CD8-positive, alpha-beta memory T cell (primary cell): ENCODE results near the gene PSMC1. TPM values are rescaled to one million over a fixed set of nuclear protein-coding genes. Genes with fewer than 3 reads are reported as not detected.

ENCODE experiments used
- CTCF ChIA-PET: fragments of 350-600 bp; sonication (Branson Sonifier 250); formaldehyde crosslinking; loops from one replicate; lab custom pipeline; 2021; ENCODE audit warnings: antibody characterized with exemption; lab: Charles Lee
- POLR2A ChIA-PET: fragments of 350-600 bp; sonication (Branson Sonifier 250); formaldehyde crosslinking; loops from one replicate; lab custom pipeline; 2021; ENCODE audit warnings: antibody characterized with exemption; lab: Charles Lee
- DNase-seq, 5 donors: peaks; one replicate each; pipeline versions ENCODE4 v3.0.0 to v3.0.0-alpha.2; 2020 to 2022; ENCODE audit warnings: mixed read lengths in 1 of 5
- H3K27ac ChIP-seq: one replicate; pipeline ENCODE4 v1.7.0; 2013; ENCODE audit warnings: low read depth, mild to moderate bottlenecking, low read length, moderate library complexity
- H3K27me3 ChIP-seq: 2 replicates; pipeline ENCODE4 v1.7.0; 2013; ENCODE audit warnings: low read length, mild to moderate bottlenecking; ENCODE audit not compliant: insufficient read depth, poor library complexity, severe bottlenecking
- H3K36me3 ChIP-seq: 2 replicates; pipeline ENCODE4 v1.7.0; 2013; ENCODE audit warnings: mild to moderate bottlenecking, low read length, moderate library complexity; ENCODE audit not compliant: insufficient read depth
- H3K4me1 ChIP-seq: 2 replicates; pipeline ENCODE4 v1.7.0; 2013; ENCODE audit warnings: mild to moderate bottlenecking, low read length, moderate library complexity; ENCODE audit not compliant: insufficient read depth
- H3K4me3 ChIP-seq: 2 replicates; pipeline ENCODE4 v1.7.0; 2013; ENCODE audit warnings: mild to moderate bottlenecking, low read length
- H3K9me3 ChIP-seq: 2 replicates; pipeline ENCODE4 v1.7.0; 2013; ENCODE audit warnings: mild to moderate bottlenecking, low read length
- H3K27ac Mint-ChIP-seq, 8 donors: one replicate each; pipeline ENCODE4 v1.8.0; 2020 to 2021; ENCODE audit warnings: mixed read lengths in 8 of 8, mild to moderate bottlenecking in 6 of 8, inconsistent platforms in 3 of 8, moderate library complexity in 3 of 8
- H3K27me3 Mint-ChIP-seq, 2 donors: one replicate each; pipeline ENCODE4 v1.8.0; 2020 to 2021; ENCODE audit warnings: mixed read lengths in 2 of 2, mild to moderate bottlenecking in 1 of 2, moderate library complexity in 1 of 2
- H3K36me3 Mint-ChIP-seq, 3 donors: one replicate each; pipeline ENCODE4 v1.8.0; 2020 to 2021; ENCODE audit warnings: mixed read lengths in 3 of 3, inconsistent platforms in 1 of 3, mild to moderate bottlenecking in 1 of 3
- H3K4me1 Mint-ChIP-seq, 3 donors: one replicate each; pipeline ENCODE4 v1.8.0; 2020 to 2021; ENCODE audit warnings: mixed read lengths in 3 of 3, inconsistent platforms in 1 of 3, mild to moderate bottlenecking in 1 of 3
- H3K4me3 Mint-ChIP-seq, 7 donors: one replicate each; pipeline ENCODE4 v1.8.0; 2020 to 2021; ENCODE audit warnings: mixed read lengths in 7 of 7, mild to moderate bottlenecking in 6 of 7, moderate library complexity in 4 of 7, inconsistent platforms in 2 of 7
- H3K9me3 Mint-ChIP-seq, 5 donors: one replicate each; pipeline ENCODE4 v1.8.0; 2020 to 2022; ENCODE audit warnings: mixed read lengths in 5 of 5, mild to moderate bottlenecking in 3 of 5, moderate library complexity in 2 of 5, inconsistent platforms in 1 of 5
- polyA plus RNA-seq: library from polyadenylated mRNA; unstranded; fragments of 300-500 nt; fragmentation: Illumina TruSeq; gene quantifications from one replicate; pipeline ENCODE4 v1.2.3, GENCODE V29; 2021
- total RNA-seq, 2 experiments: library from RNA; stranded (reverse); gene quantifications; one replicate each; pipeline ENCODE4 v1.2.3, GENCODE V29; 2021

The PSMC1 gene
- total and polyA plus RNA-seq, 3 experiments from 2014 or later = 111 to 140 (median 133) TPM

- DNase-seq = no peak
- peaks cover 0 to 88% (median 8%) of the 10 kb centered on the region in 3 donors for H3K36me3 Mint-ChIP-seq
- H3K36me3 ChIP-seq = peaks cover 4% of the 10 kb centered on the region
- H3K27me3 ChIP-seq = no peaks in the 10 kb centered on the region
- H3K27ac Mint-ChIP-seq = peak overlapping the region in 1 of 8 donors; percentile 41
- peaks cover 0 to 10% (median 7%) of the 10 kb centered on the region in 3 donors for H3K4me1 Mint-ChIP-seq
- POLR2A ChIA-PET = no interaction called here
- H3K4me1 ChIP-seq = no peaks in the 10 kb centered on the region
- H3K4me3 Mint-ChIP-seq = no peak overlapping the region
- H3K9me3 Mint-ChIP-seq = no peaks in the 10 kb centered on the region
- CTCF ChIA-PET = no interaction called here
- H3K4me3 ChIP-seq = no peak overlapping the region
- H3K27me3 Mint-ChIP-seq = no peaks in the 10 kb centered on the region
- no peak overlapping the region for H3K27ac ChIP-seq
- no peaks in the 10 kb centered on the region for H3K9me3 ChIP-seq
These were observed 21.3 kb downstream of the PSMC1 start for GRCh38 chr14:90277581-90278198.

GRCh38 chr14:90278199-90279175 lies 22.1 kb downstream of the PSMC1 start:
- no peak for DNase-seq
- H3K27ac Mint-ChIP-seq = peak overlapping the region in 1 of 8 donors; percentile 22
- Histone ChIP-seq H3K4me1 (no peaks in the 10 kb centered on the region), H3K36me3 (no peaks in the 10 kb centered on the region), H3K4me3 (no peak overlapping the region), H3K27ac (no peak overlapping the region), H3K27me3 (no peaks in the 10 kb centered on the region), H3K9me3 (no peaks in the 10 kb centered on the region)
- H3K9me3 Mint-ChIP-seq = no peaks in the 10 kb centered on the region
- ChIA-PET CTCF (interaction anchor here (0.8 kb wide), 1 partner anchor 11 kb away, joined by 3 read pairs; no protein-coding TSS in a partner anchor), POLR2A (no interaction called here)
- H3K4me1 Mint-ChIP-seq = peaks cover 0 to 10% (median 7%) of the 10 kb centered on the region in 3 donors
- peak overlapping the region in 1 of 7 donors; percentile 18 for H3K4me3 Mint-ChIP-seq
- H3K36me3 Mint-ChIP-seq = peaks cover 0 to 89% (median 9%) of the 10 kb centered on the region in 3 donors
- no peaks in the 10 kb centered on the region for H3K27me3 Mint-ChIP-seq

- Histone ChIP-seq H3K36me3 (no peaks in the 10 kb centered on the region), H3K27me3 (no peaks in the 10 kb centered on the region), H3K27ac (no peak overlapping the region), H3K4me1 (no peaks in the 10 kb centered on the region), H3K4me3 (no peak overlapping the region), H3K9me3 (no peaks in the 10 kb centered on the region)
- H3K36me3 Mint-ChIP-seq = peaks cover 0 to 86% (median 6%) of the 10 kb centered on the region in 3 donors
- H3K4me3 Mint-ChIP-seq = no peak overlapping the region
- ChIA-PET POLR2A (no interaction called here), CTCF (no interaction called here)
- no peaks in the 10 kb centered on the region for H3K9me3 Mint-ChIP-seq
- peak overlapping the region in 1 of 8 donors; percentile 46 for H3K27ac Mint-ChIP-seq
- H3K4me1 Mint-ChIP-seq = peaks cover 0 to 5% (median 3%) of the 10 kb centered on the region in 3 donors
- H3K27me3 Mint-ChIP-seq = no peaks in the 10 kb centered on the region
- no peak for DNase-seq
These were observed 23.7 kb downstream of the PSMC1 start for GRCh38 chr14:90280096-90280495.

GRCh38 chr14:90281261-90281660 lies 24.9 kb downstream of the PSMC1 start:
- H3K36me3 ChIP-seq = peaks cover 4% of the 10 kb centered on the region
- POLR2A ChIA-PET = no interaction called here
- CTCF ChIA-PET = no interaction called here

GRCh38 chr14:90281756-90282155 lies 25.4 kb downstream of the PSMC1 start:
- Mint-ChIP-seq H3K9me3 (no peaks in the 10 kb centered on the region), H3K27ac (no peak overlapping the region), H3K27me3 (no peaks in the 10 kb centered on the region), H3K36me3 (peaks cover 0 to 85% (median 11%) of the 10 kb centered on the region in 3 donors), H3K4me3 (no peak overlapping the region), H3K4me1 (no peaks in the 10 kb centered on the region)
- Histone ChIP-seq H3K27ac (no peak overlapping the region), H3K36me3 (peaks cover 7% of the 10 kb centered on the region), H3K9me3 (no peaks in the 10 kb centered on the region), H3K4me3 (no peak overlapping the region), H3K4me1 (no peaks in the 10 kb centered on the region), H3K27me3 (no peaks in the 10 kb centered on the region)
- ChIA-PET POLR2A (no interaction called here), CTCF (no interaction called here)
- DNase-seq = no peak

More at GRCh38 chr14:90281261-90281660, 24.9 kb downstream of the PSMC1 start:
- Histone ChIP-seq H3K4me1 (no peaks in the 10 kb centered on the region), H3K9me3 (no peaks in the 10 kb centered on the region), H3K27ac (no peak overlapping the region), H3K27me3 (no peaks in the 10 kb centered on the region), H3K4me3 (no peak overlapping the region)
- Mint-ChIP-seq H3K9me3 (no peaks in the 10 kb centered on the region), H3K4me3 (no peak overlapping the region), H3K27me3 (no peaks in the 10 kb centered on the region), H3K4me1 (no peaks in the 10 kb centered on the region), H3K27ac (no peak overlapping the region), H3K36me3 (peaks cover 0 to 85% (median 11%) of the 10 kb centered on the region in 3 donors)
- DNase-seq = no peak

GRCh38 chr14:90287791-90288190 lies 31.4 kb downstream of the PSMC1 start:
- peak overlapping the region in 1 of 8 donors; percentile 23 for H3K27ac Mint-ChIP-seq
- Histone ChIP-seq H3K36me3 (peaks cover 29% of the 10 kb centered on the region), H3K27me3 (no peaks in the 10 kb centered on the region), H3K4me1 (no peaks in the 10 kb centered on the region), H3K9me3 (no peaks in the 10 kb centered on the region), H3K27ac (no peak overlapping the region), H3K4me3 (no peak overlapping the region)
- ChIA-PET CTCF (no interaction called here), POLR2A (no interaction called here)
- DNase-seq = no peak
- H3K27me3 Mint-ChIP-seq = no peaks in the 10 kb centered on the region
- no peaks in the 10 kb centered on the region for H3K9me3 Mint-ChIP-seq
- H3K4me1 Mint-ChIP-seq = peaks cover 0 to 5% (median 0%) of the 10 kb centered on the region in 3 donors
- H3K4me3 Mint-ChIP-seq = no peak overlapping the region
- peaks cover 0 to 85% (median 25%) of the 10 kb centered on the region in 3 donors for H3K36me3 Mint-ChIP-seq

GRCh38 chr14:90288651-90289355 lies 32.5 kb downstream of the PSMC1 start:
- DNase-seq = no peak
- CTCF ChIA-PET = interaction anchor here (0.7 to 1.4 kb wide), 4 partner anchors 10 to 470 kb away, joined by 3 to 7 read pairs (median 4); no protein-coding TSS in a partner anchor
- Mint-ChIP-seq H3K4me1 (peaks cover 0 to 5% (median 0%) of the 10 kb centered on the region in 3 donors), H3K4me3 (no peak overlapping the region), H3K36me3 (peaks cover 0 to 82% (median 24%) of the 10 kb centered on the region in 3 donors), H3K27ac (peak overlapping the region in 2 of 8 donors; percentile 33 to 57), H3K9me3 (no peaks in the 10 kb centered on the region), H3K27me3 (no peaks in the 10 kb centered on the region)
- no peaks in the 10 kb centered on the region for H3K27me3 ChIP-seq
- no peaks in the 10 kb centered on the region for H3K4me1 ChIP-seq
- H3K27ac ChIP-seq = no peak overlapping the region
- POLR2A ChIA-PET = no interaction called here
- no peak overlapping the region for H3K4me3 ChIP-seq
- H3K36me3 ChIP-seq = peaks cover 32% of the 10 kb centered on the region
- H3K9me3 ChIP-seq = no peaks in the 10 kb centered on the region
